CD4-positive, CD25-positive, alpha-beta regulatory T cell (primary cell): ENCODE data around the gene ERBB4. TPM values are rescaled to one million over a fixed set of nuclear protein-coding genes. Genes with fewer than 3 reads are reported as not detected.

ENCODE experiments used
- ATAC-seq, 2 donors: fragments of 150-1000 bp; cut with Tn5 transposase; one replicate each; pipeline ENCODE4 v1.10.0; 2021; ENCODE audit warnings: low read depth in 2 of 2, moderate number of reproducible peaks in 2 of 2, moderate library complexity in 1 of 2
- DNase-seq, 3 donors: peaks; one replicate each; pipeline versions ENCODE4 v3.0.0 to v3.0.0-alpha.2; 2012 to 2022; ENCODE audit warnings: mixed read lengths in 1 of 3
- H3K27ac ChIP-seq: one replicate; pipeline ENCODE4 v1.7.0; 2013; ENCODE audit warnings: mild to moderate bottlenecking, low read length; ENCODE audit not compliant: insufficient read depth, poor library complexity, severe bottlenecking
- H3K27me3 ChIP-seq: one replicate; pipeline ENCODE4 v1.7.0; 2013; ENCODE audit warnings: low read length; ENCODE audit not compliant: control insufficient read depth, insufficient read depth
- H3K36me3 ChIP-seq: one replicate; pipeline ENCODE4 v1.7.0; 2013; ENCODE audit warnings: mild to moderate bottlenecking, low read length, moderate library complexity; ENCODE audit not compliant: control insufficient read depth, insufficient read depth
- H3K4me1 ChIP-seq: 2 replicates; pipeline ENCODE4 v1.7.0; 2013; ENCODE audit warnings: mild to moderate bottlenecking, low read length; ENCODE audit not compliant: insufficient read depth, control insufficient read depth, poor library complexity, severe bottlenecking
- H3K4me3 ChIP-seq: one replicate; pipeline ENCODE4 v1.7.0; 2013; ENCODE audit warnings: low read depth, mild to moderate bottlenecking, low read length, moderate library complexity
- H3K9me3 ChIP-seq, 2 experiments: 1 replicate in 1 of 2; 2 replicates in 1 of 2; pipeline ENCODE4 v1.7.0; 2013; ENCODE audit warnings: low read length in 2 of 2, mild to moderate bottlenecking in 1 of 2, moderate library complexity in 1 of 2; ENCODE audit not compliant: control insufficient read depth in 2 of 2
- H3K27ac Mint-ChIP-seq, 3 donors: one replicate each; pipeline ENCODE4 v1.8.0; 2020 to 2022; ENCODE audit warnings: mild to moderate bottlenecking in 3 of 3, mixed read lengths in 3 of 3, moderate library complexity in 2 of 3
- H3K27me3 Mint-ChIP-seq: one replicate; pipeline ENCODE4 v1.8.0; 2022; ENCODE audit warnings: mild to moderate bottlenecking, mixed read lengths
- H3K36me3 Mint-ChIP-seq: one replicate; pipeline ENCODE4 v1.8.0; 2020; ENCODE audit warnings: mixed read lengths
- H3K4me1 Mint-ChIP-seq, 4 donors: one replicate each; pipeline ENCODE4 v1.8.0; 2020 to 2022; ENCODE audit warnings: mixed read lengths in 4 of 4, mild to moderate bottlenecking in 1 of 4
- H3K4me3 Mint-ChIP-seq, 4 donors: one replicate each; pipeline ENCODE4 v1.8.0; 2020 to 2022; ENCODE audit warnings: mild to moderate bottlenecking in 4 of 4, mixed read lengths in 4 of 4, moderate library complexity in 3 of 4
- H3K9me3 Mint-ChIP-seq, 7 donors: one replicate each; pipeline ENCODE4 v1.8.0; 2020 to 2022; ENCODE audit warnings: mixed read lengths in 7 of 7, mild to moderate bottlenecking in 3 of 7, moderate library complexity in 2 of 7
- polyA plus RNA-seq, 4 donors: library from polyadenylated mRNA; unstranded; fragments of 300-500 nt; fragmentation: Illumina TruSeq; gene quantifications; one replicate each; pipeline ENCODE4 v1.2.3, GENCODE V29; 2021
- total RNA-seq: library from RNA; stranded (reverse); gene quantifications from one replicate; pipeline ENCODE4 v1.2.3, GENCODE V29; 2022

Gene ERBB4
- total and polyA plus RNA-seq, 5 donors from 2014 or later, result not detected

- H3K4me3 ChIP-seq, result no peak overlapping the region
- no peaks in the 10 kb centered on the region for H3K36me3 ChIP-seq
- Mint-ChIP-seq H3K4me3 (no peak overlapping the region), H3K36me3 (no peaks in the 10 kb centered on the region), H3K9me3 (peaks cover 3 to 25% (median 14%) of the 10 kb centered on the region in 7 donors), H3K27ac (no peak overlapping the region), H3K27me3 (no peaks in the 10 kb centered on the region), H3K4me1 (no peaks in the 10 kb centered on the region)
- no peaks in the 10 kb centered on the region for H3K27me3 ChIP-seq
- H3K27ac ChIP-seq, result no peak overlapping the region
- DNase-seq (no peak), ATAC-seq (no peak)
- H3K4me1 ChIP-seq, result no peaks in the 10 kb centered on the region
- H3K9me3 ChIP-seq, result peaks cover 2 to 6% of the 10 kb centered on the region in 2 experiments
Observed at GRCh38 chr2:211688196-211688595, 850.4 kb downstream of the ERBB4 start.

DNA sequence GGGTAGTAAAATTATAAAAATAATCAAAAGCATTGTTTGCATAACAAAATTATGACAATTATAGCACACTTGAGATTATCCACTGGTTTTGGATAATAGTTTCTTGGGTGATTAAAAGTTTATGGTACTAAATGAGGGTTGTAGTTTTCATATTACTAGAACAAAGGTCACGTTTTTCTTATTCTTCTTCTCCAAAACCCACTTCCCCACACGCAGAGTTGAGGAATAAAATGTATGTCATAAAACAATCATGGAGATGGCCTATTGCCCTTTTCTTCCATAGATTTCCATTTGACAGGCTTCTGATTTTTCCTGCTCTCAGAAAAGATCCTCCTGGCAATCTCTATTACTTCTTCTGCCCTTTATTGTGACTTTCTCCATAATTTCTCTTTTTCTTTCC, 863.9 kb downstream of the ERBB4 start:
- H3K36me3 Mint-ChIP-seq, result no peaks in the 10 kb centered on the region
- no peak overlapping the region for H3K4me3 Mint-ChIP-seq
- no peak overlapping the region for H3K27ac ChIP-seq
- H3K4me3 ChIP-seq, result no peak overlapping the region
- no peaks in the 10 kb centered on the region for H3K9me3 ChIP-seq
- no peaks in the 10 kb centered on the region for H3K27me3 ChIP-seq
- peaks cover 2 to 9% (median 4%) of the 10 kb centered on the region in 7 donors for H3K9me3 Mint-ChIP-seq
- no peaks in the 10 kb centered on the region for H3K4me1 Mint-ChIP-seq
- ATAC-seq, result no peak
- no peaks in the 10 kb centered on the region for H3K27me3 Mint-ChIP-seq
- no peak for DNase-seq
- H3K27ac Mint-ChIP-seq, result no peak overlapping the region
- H3K36me3 ChIP-seq, result no peaks in the 10 kb centered on the region
- no peaks in the 10 kb centered on the region for H3K4me1 ChIP-seq

DNA sequence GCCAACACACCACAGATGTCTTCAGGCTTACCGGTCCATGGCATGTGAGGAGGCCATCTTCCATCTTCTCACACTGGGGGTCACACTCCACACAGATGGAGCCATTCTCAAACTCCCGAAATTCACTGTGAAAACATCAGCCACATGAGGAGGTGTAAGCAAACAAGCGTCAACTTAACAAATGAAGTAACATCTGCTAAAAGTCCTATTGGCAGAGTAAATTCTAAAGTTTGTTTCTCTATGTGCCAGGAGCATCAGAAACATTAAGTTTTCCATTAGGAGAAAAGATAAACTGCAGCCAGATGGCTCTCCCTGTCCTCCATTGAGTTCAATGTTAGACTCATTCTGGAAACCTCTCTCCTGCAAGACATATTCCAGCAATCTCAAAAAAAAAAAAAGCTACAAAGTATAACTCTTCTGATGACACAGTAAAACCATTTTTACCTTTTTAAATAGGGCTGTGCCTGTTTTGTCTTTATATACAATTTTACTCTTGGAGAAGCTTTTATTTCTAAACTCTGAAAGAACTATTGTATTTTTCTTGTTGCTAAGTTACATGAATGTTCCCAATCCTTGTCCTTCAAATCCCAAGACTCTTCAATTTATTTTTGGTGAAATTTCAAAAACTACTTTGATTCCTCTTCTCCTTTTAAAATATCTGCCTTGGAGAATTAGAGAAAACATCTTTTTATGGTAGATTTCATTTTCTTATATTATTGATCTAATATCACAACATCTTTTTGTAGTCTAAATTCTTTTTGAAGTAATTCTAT, 865.3 kb downstream of the ERBB4 start:
- Mint-ChIP-seq H3K4me3 (no peak overlapping the region), H3K36me3 (no peaks in the 10 kb centered on the region), H3K4me1 (no peaks in the 10 kb centered on the region), H3K27ac (no peak overlapping the region), H3K27me3 (no peaks in the 10 kb centered on the region), H3K9me3 (peaks cover 0 to 6% (median 1%) of the 10 kb centered on the region in 7 donors)
- H3K36me3 ChIP-seq, result no peaks in the 10 kb centered on the region
- H3K9me3 ChIP-seq, result no peaks in the 10 kb centered on the region
- DNase-seq (no peak), ATAC-seq (no peak)
- H3K27me3 ChIP-seq, result no peaks in the 10 kb centered on the region
- no peaks in the 10 kb centered on the region for H3K4me1 ChIP-seq
- H3K4me3 ChIP-seq, result no peak overlapping the region
- H3K27ac ChIP-seq, result no peak overlapping the region

GRCh38 chr2:211671977-211672376, 866.6 kb downstream of the ERBB4 start:
- H3K4me1 Mint-ChIP-seq, result no peaks in the 10 kb centered on the region
- no peaks in the 10 kb centered on the region for H3K9me3 ChIP-seq
- ATAC-seq, result no peak
- H3K27ac Mint-ChIP-seq, result no peak overlapping the region
- no peaks in the 10 kb centered on the region for H3K4me1 ChIP-seq
- no peak for DNase-seq
- no peaks in the 10 kb centered on the region for H3K36me3 ChIP-seq
- no peaks in the 10 kb centered on the region for H3K27me3 Mint-ChIP-seq
- H3K27ac ChIP-seq, result no peak overlapping the region
- H3K4me3 ChIP-seq, result no peak overlapping the region
- H3K36me3 Mint-ChIP-seq, result no peaks in the 10 kb centered on the region
- H3K9me3 Mint-ChIP-seq, result peaks cover 0 to 6% (median 1%) of the 10 kb centered on the region in 7 donors
- no peak overlapping the region for H3K4me3 Mint-ChIP-seq
- H3K27me3 ChIP-seq, result no peaks in the 10 kb centered on the region

DNA sequence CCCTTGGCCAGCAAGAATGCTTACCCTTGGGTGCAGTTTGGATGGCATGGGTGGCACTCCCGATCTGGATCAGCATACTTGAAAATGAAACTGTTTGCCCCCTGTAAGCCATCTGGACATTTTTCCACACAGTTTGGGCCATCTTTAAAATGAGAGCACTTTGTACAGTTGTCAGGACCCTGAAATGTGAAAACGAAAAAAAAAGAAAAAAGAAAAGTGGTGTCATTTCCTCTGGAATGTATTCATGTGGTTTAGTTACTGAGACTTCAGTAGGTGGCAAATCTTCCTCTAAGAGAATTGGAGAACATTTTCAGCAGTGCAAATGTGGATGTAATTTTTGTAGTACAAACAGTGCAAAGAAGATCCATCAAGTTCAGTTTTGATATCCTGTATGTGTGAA, 873.3 kb downstream of the ERBB4 start:
- H3K9me3 ChIP-seq, result no peaks in the 10 kb centered on the region
- H3K27me3 Mint-ChIP-seq, result no peaks in the 10 kb centered on the region
- H3K27ac Mint-ChIP-seq, result no peak overlapping the region
- H3K27ac ChIP-seq, result no peak overlapping the region
- peaks cover 0 to 8% (median 3%) of the 10 kb centered on the region in 7 donors for H3K9me3 Mint-ChIP-seq
- no peak for ATAC-seq
- H3K4me3 Mint-ChIP-seq, result no peak overlapping the region
- no peaks in the 10 kb centered on the region for H3K36me3 Mint-ChIP-seq
- no peak overlapping the region for H3K4me3 ChIP-seq
- DNase-seq, result no peak
- H3K36me3 ChIP-seq, result no peaks in the 10 kb centered on the region
- H3K4me1 ChIP-seq, result no peaks in the 10 kb centered on the region
- H3K4me1 Mint-ChIP-seq, result peaks cover 0 to 4% (median 0%) of the 10 kb centered on the region in 4 donors
- no peaks in the 10 kb centered on the region for H3K27me3 ChIP-seq

GRCh38 chr2:211664321-211664720, 874.3 kb downstream of the ERBB4 start:
- no peaks in the 10 kb centered on the region for H3K36me3 Mint-ChIP-seq
- no peaks in the 10 kb centered on the region for H3K27me3 Mint-ChIP-seq
- Histone ChIP-seq H3K4me3 (no peak overlapping the region), H3K27ac (no peak overlapping the region), H3K4me1 (no peaks in the 10 kb centered on the region), H3K27me3 (no peaks in the 10 kb centered on the region), H3K36me3 (no peaks in the 10 kb centered on the region), H3K9me3 (no peaks in the 10 kb centered on the region)
- DNase-seq (no peak), ATAC-seq (no peak)
- peaks cover 0 to 11% (median 5%) of the 10 kb centered on the region in 7 donors for H3K9me3 Mint-ChIP-seq
- no peak overlapping the region for H3K4me3 Mint-ChIP-seq
- H3K4me1 Mint-ChIP-seq, result peaks cover 0 to 6% (median 0%) of the 10 kb centered on the region in 4 donors
- H3K27ac Mint-ChIP-seq, result no peak overlapping the region

- Mint-ChIP-seq H3K27me3 (no peaks in the 10 kb centered on the region), H3K36me3 (no peaks in the 10 kb centered on the region), H3K4me1 (no peaks in the 10 kb centered on the region), H3K9me3 (peaks cover 0 to 7% (median 2%) of the 10 kb centered on the region in 7 donors), H3K27ac (no peak overlapping the region), H3K4me3 (no peak overlapping the region)
- H3K27ac ChIP-seq, result no peak overlapping the region
- DNase-seq (no peak), ATAC-seq (no peak)
- H3K4me3 ChIP-seq, result no peak overlapping the region
- H3K4me1 ChIP-seq, result no peaks in the 10 kb centered on the region
- H3K9me3 ChIP-seq, result peaks cover 0 to 3% of the 10 kb centered on the region in 2 experiments
- no peaks in the 10 kb centered on the region for H3K27me3 ChIP-seq
- H3K36me3 ChIP-seq, result no peaks in the 10 kb centered on the region
Observed at GRCh38 chr2:211654211-211654780, 884.3 kb downstream of the ERBB4 start.

GRCh38 chr2:211652327-211652726, 886.3 kb downstream of the ERBB4 start:
- H3K27me3 Mint-ChIP-seq, result no peaks in the 10 kb centered on the region
- Histone ChIP-seq H3K4me1 (no peaks in the 10 kb centered on the region), H3K27ac (no peak overlapping the region), H3K9me3 (peaks cover 0 to 3% of the 10 kb centered on the region in 2 experiments), H3K27me3 (no peaks in the 10 kb centered on the region), H3K36me3 (no peaks in the 10 kb centered on the region), H3K4me3 (no peak overlapping the region)
- H3K27ac Mint-ChIP-seq, result no peak overlapping the region
- H3K36me3 Mint-ChIP-seq, result no peaks in the 10 kb centered on the region
- H3K9me3 Mint-ChIP-seq, result peaks cover 0 to 7% (median 4%) of the 10 kb centered on the region in 7 donors
- DNase-seq, result no peak
- H3K4me1 Mint-ChIP-seq, result no peaks in the 10 kb centered on the region
- H3K4me3 Mint-ChIP-seq, result no peak overlapping the region
- ATAC-seq, result no peak
